Testis (tissue), 3 donors: ENCODE data around the gene TCP1. TPM values are rescaled to one million over a fixed set of nuclear protein-coding genes. Genes with fewer than 3 reads are reported as not detected.
"Not testable (repeated sequence)": the region's sequence is repeated elsewhere in the genome, so short reads cannot be mapped to it uniquely, and the experiment has no call there.

Source experiments
- DNase-seq: peaks from one replicate; pipeline ENCODE4 v3.0.0-alpha.2; 2019
- H3K27ac ChIP-seq, 2 donors: fragments of 200-600 bp; sonication (generic); one replicate each; pipeline ENCODE4 v1.5.1; 2019
- H3K27me3 ChIP-seq: fragments of 200-600 bp; sonication (generic); one replicate; pipeline ENCODE4 v1.5.1; 2019
- H3K36me3 ChIP-seq: fragments of 200-600 bp; sonication (generic); one replicate; pipeline ENCODE4 v1.5.1; 2017; ENCODE audit warnings: low read depth; ENCODE audit errors: missing control alignments
- H3K4me1 ChIP-seq: fragments of 200-600 bp; sonication (generic); one replicate; pipeline ENCODE4 v1.5.1; 2019
- H3K4me3 ChIP-seq, 2 donors: fragments of 200-600 bp; sonication (generic); one replicate each; pipeline ENCODE4 v1.5.1; 2017 to 2019
- H3K9me3 ChIP-seq: fragments of 200-600 bp; sonication (generic); one replicate; pipeline ENCODE4 v1.5.1; 2017
- CTCF ChIP-seq, 3 experiments: fragments of 450-650 bp in 2 of 3; fragments of 200-600 bp in 1 of 3; sonication (generic) in 1 of 3; IDR thresholded peaks; one replicate each; pipeline ENCODE4 v1.5.1; 2016 to 2019; ENCODE audit warnings: antibody characterized with exemption in 3 of 3, mild to moderate bottlenecking in 2 of 3, moderate library complexity in 1 of 3
- POLR2A ChIP-seq: fragments of 450-650 bp; IDR thresholded peaks from one replicate; pipeline ENCODE4 v1.6.1; 2017; ENCODE audit warnings: antibody characterized with exemption, mild to moderate bottlenecking, moderate library complexity
- WGBS, 2 donors: methylation state at CpG; one replicate each; pipeline ENCODE4 v1.1.5; 2018; 5-methylcytosine and 5-hydroxymethylcytosine counted together
- intact Hi-C: fragments of 100-400 bp; cut with DNase I; formaldehyde crosslinking; loops from one replicate; pipeline ENCODE4 v1.15.1; 2023; ENCODE audit warnings: low total_unique reads
- polyA plus RNA-seq: library from polyadenylated mRNA; stranded (reverse); fragments of 350-450 nt; fragmentation: Illumina TruSeq; extraction: RNeasy Lipid Tissue Mini Kit (QIAGEN cat#74804); gene quantifications from one replicate; pipeline ENCODE4 v1.2.3, GENCODE V29; 2014; ENCODE audit warnings: low read depth, low replicate concordance; ENCODE audit not compliant: insufficient read depth
- total RNA-seq, 2 donors: library from RNA; depleted of rRNA; stranded (reverse); fragments of >200 nt; gene quantifications; one replicate each; pipeline ENCODE4 v1.2.3, GENCODE V29; 2016

TCP1 gene
- total and polyA plus RNA-seq, 3 donors from 2014 or later, result 166 to 277 (median 200) TPM

DNA sequence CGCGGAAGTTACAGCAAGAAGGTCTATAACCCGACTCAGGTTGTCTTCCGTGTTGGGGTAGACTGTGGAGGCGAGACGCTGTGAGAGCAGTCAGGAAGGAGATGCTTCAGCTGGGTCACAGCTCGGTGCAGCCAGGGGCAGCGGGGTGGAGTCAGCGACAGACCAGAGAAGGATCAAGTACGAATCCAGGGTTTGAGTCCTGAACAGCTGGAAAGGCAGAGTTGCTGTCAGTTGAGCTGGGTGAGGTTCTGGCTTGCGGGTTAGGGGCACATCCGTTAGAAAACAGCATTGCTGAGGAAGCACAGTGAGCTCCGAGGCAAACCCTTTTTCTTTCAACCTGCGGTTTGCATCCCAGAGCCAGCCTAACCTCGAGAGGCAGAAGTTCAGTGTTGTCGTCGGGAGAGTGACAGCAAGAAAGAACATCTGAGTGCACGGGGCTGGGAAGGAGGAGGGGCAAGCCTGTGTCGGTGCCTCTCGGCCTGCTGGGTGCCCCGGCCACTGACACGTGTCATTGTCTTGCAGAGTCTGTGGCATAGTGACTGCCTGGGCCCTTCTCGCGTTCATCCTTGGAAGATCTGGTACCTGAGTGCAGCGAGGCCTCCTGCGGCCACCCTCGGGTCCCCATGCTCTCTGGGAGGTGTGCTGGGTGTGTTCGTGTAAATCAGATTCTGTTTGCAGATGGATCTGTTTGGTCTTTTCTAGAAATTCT, 30.7 kb upstream of the TCP1 start:
- no peak for DNase-seq
- no peak overlapping the region for H3K4me3 ChIP-seq
- 75 to 82% methylated on average over 27 to 28 of the region's 28 CpGs for WGBS, 2 donors
- no peaks in the 10 kb centered on the region for H3K9me3 ChIP-seq
- H3K4me1 ChIP-seq, result no peaks in the 10 kb centered on the region
- no peak overlapping the region for H3K27ac ChIP-seq
- H3K27me3 ChIP-seq, result no peaks in the 10 kb centered on the region
- intact Hi-C loops, result no loop called here
- TF ChIP-seq CTCF (IDR thresholded peaks at IDR 0.05), result no peak
- no peak for TF ChIP-seq POLR2A
- no peaks in the 10 kb centered on the region for H3K36me3 ChIP-seq

- 81 to 90% methylated on average over 8 to 16 of the region's 16 CpGs for WGBS, 2 donors
- intact Hi-C loops, result no loop called here
- TF ChIP-seq POLR2A (no peak), CTCF (IDR thresholded peaks at IDR 0.05) (no peak)
These were observed 29.7 kb upstream of the TCP1 start for GRCh38 chr6:159819098-159819497.

GRCh38 chr6:159817951-159818739, 28.7 kb upstream of the TCP1 start:
- Histone ChIP-seq H3K36me3 (no peaks in the 10 kb centered on the region), H3K4me1 (no peaks in the 10 kb centered on the region), H3K4me3 (no peak overlapping the region), H3K9me3 (no peaks in the 10 kb centered on the region), H3K27me3 (no peaks in the 10 kb centered on the region), H3K27ac (no peak overlapping the region)
- intact Hi-C loops, result no loop called here
- DNase-seq, result no peak
- WGBS, 2 donors, result 88 to 90% methylated on average over 23 of the region's 23 CpGs
- TF ChIP-seq POLR2A (no peak), CTCF (IDR thresholded peaks at IDR 0.05) (no peak)

More at GRCh38 chr6:159819098-159819497, 29.7 kb upstream of the TCP1 start:
- Histone ChIP-seq H3K27ac (no peak overlapping the region), H3K27me3 (no peaks in the 10 kb centered on the region), H3K4me3 (no peak overlapping the region), H3K36me3 (no peaks in the 10 kb centered on the region), H3K9me3 (no peaks in the 10 kb centered on the region), H3K4me1 (no peaks in the 10 kb centered on the region)
- DNase-seq, result no peak

DNA sequence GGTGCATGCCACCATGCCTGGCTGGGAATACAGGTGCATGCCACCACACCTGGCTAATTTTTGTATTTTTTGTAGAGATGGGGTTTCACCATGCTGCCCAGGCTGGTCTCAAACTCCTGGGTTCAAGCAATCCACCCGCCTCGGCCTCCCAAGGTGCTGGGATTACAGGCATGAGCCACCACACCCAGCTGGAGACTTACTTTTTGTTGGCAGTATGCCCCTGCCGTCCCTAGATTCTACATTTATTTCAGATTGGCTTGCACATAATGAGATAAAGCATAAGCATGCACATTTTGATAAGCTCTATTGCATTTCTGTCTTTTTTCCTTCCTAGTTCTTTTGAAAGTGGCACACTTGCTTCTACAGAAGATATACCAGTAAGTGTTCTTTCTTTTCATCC, 27.4 kb upstream of the TCP1 start:
- H3K9me3 ChIP-seq, intact Hi-C loops, DNase-seq, H3K36me3 ChIP-seq, H3K27me3 ChIP-seq, H3K27ac ChIP-seq, H3K4me1 ChIP-seq, H3K4me3 ChIP-seq: not testable (repeated sequence)
- WGBS, 2 donors, result 82 to 85% methylated on average over 3 of the region's 3 CpGs

GRCh38 chr6:159815410-159815809, 26.0 kb upstream of the TCP1 start:
- no peaks in the 10 kb centered on the region for H3K36me3 ChIP-seq
- no peak for DNase-seq
- H3K9me3 ChIP-seq, result no peaks in the 10 kb centered on the region
- intact Hi-C loops, result no loop called here
- no peaks in the 10 kb centered on the region for H3K4me1 ChIP-seq
- TF ChIP-seq POLR2A, result no peak
- no peak for TF ChIP-seq CTCF (IDR thresholded peaks at IDR 0.05)
- 69 to 87% methylated on average over 6 of the region's 6 CpGs for WGBS, 2 donors
- H3K27ac ChIP-seq, result no peak overlapping the region
- no peak overlapping the region for H3K4me3 ChIP-seq
- H3K27me3 ChIP-seq, result no peaks in the 10 kb centered on the region
